Esophagus muscularis mucosa (tissue), 4 donors: ENCODE results near the gene CLCF1. TPM values are rescaled to one million over a fixed set of nuclear protein-coding genes. Genes with fewer than 3 reads are reported as not detected.

Experiments
- DNase-seq: peaks from one replicate; pipeline ENCODE4 v3.0.0-alpha.2; 2017; ENCODE audit errors: extremely low spot score
- H3K27ac ChIP-seq, 4 donors: fragments of 200-600 bp; sonication (generic); replicated peaks in 1 of 4; 1 replicate in 3 of 4; 2 replicates in 1 of 4; pipeline ENCODE4 v1.5.1; 2016 to 2019; ENCODE audit warnings: mild to moderate bottlenecking in 1 of 4
- H3K27me3 ChIP-seq, 4 donors: fragments of 200-600 bp; sonication (generic); one replicate each; pipeline versions ENCODE4 v1.5.1 to v1.6.0; 2016 to 2019
- H3K36me3 ChIP-seq, 4 donors: fragments of 200-600 bp; sonication (generic); one replicate each; pipeline ENCODE4 v1.5.1; 2016 to 2019
- H3K4me1 ChIP-seq, 4 donors: fragments of 200-600 bp; sonication (generic); one replicate each; pipeline ENCODE4 v1.5.1; 2016 to 2019
- H3K4me3 ChIP-seq, 4 donors: fragments of 200-600 bp; sonication (generic); 1 replicate in 2 of 4; 2 replicates in 2 of 4; pipeline ENCODE4 v1.5.1; 2016 to 2019; ENCODE audit warnings: mild to moderate bottlenecking in 4 of 4, moderate library complexity in 1 of 4
- H3K9me3 ChIP-seq, 4 donors: fragments of 200-600 bp; sonication (generic); 1 replicate in 3 of 4; 2 replicates in 1 of 4; pipeline ENCODE4 v1.5.1; 2016 to 2019
- EP300 ChIP-seq: sonication (generic); formaldehyde crosslinking; IDR thresholded peaks from one replicate; pipeline ENCODE4 v1.6.1; 2017; ENCODE audit warnings: antibody characterized with exemption
- POLR2A ChIP-seq: fragments of 450-650 bp; IDR thresholded peaks from one replicate; pipeline ENCODE4 v1.6.1; 2017; ENCODE audit warnings: antibody characterized with exemption, moderate library complexity, mild to moderate bottlenecking, low read depth
- POLR2AphosphoS5 ChIP-seq, 2 donors: sonication (generic); formaldehyde crosslinking; IDR thresholded peaks; one replicate each; pipeline ENCODE4 v1.6.1; 2017; ENCODE audit warnings: antibody characterized with exemption in 2 of 2
- WGBS: methylation state at CpG from one replicate; pipeline ENCODE4 v1.1.5; 2018; 5-methylcytosine and 5-hydroxymethylcytosine counted together
- intact Hi-C: fragments of 100-400 bp; cut with DNase I; formaldehyde crosslinking; loops from one replicate; pipeline ENCODE4 v1.15.1; 2023
- total RNA-seq, 4 donors: library from RNA; depleted of rRNA; stranded (reverse); fragments of >200 nt; gene quantifications; one replicate each; pipeline versions ENCODE4 v1.1.0 to v1.2.1, GENCODE V29; 2016
- TF ChIP-seq, protein P1 (sequence below), 3 experiments: fragments of 200-600 bp in 2 of 3; fragments of 450-650 bp in 1 of 3; sonication (generic) in 2 of 3; IDR thresholded peaks; one replicate each; pipeline ENCODE4 v1.5.1; 2017 to 2019; ENCODE audit warnings: antibody characterized with exemption in 3 of 3, mild to moderate bottlenecking in 2 of 3, moderate library complexity in 1 of 3

Gene CLCF1
- total RNA-seq, 4 donors from 2014 or later = 8.3 to 28.3 (median 11.8) TPM

DNA sequence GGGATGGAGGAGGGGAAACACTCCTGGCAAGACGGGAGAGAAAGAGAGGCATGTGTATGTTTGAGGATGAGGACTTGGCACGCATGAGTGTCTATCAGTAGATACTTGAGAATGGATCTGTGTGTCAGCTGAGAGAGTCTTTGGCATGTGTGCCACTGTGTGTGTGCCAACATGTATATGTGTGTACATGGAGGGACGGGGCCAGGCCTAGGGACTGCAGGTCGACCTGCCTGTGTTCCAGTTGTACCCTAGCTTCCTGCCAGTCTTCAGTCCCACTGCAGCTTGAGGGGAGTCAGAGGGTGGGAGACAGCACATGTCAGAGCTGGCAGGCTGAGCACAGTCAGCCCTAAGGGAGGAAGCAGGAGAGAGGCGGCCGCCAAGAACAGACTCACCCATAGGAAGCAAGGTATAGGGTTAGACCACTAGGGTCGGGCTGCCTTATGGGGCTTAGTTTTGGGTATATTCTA, 5.6 kb downstream of the CLCF1 start:
- peak overlapping the region; percentile 83 to 99 (median 98) for H3K27ac ChIP-seq
- intact Hi-C loops = no loop called here
- no peak for DNase-seq
- no peak overlapping the region for H3K4me3 ChIP-seq
- no peaks in the 10 kb centered on the region for H3K27me3 ChIP-seq
- peaks cover 49 to 83% (median 77%) of the 10 kb centered on the region in 4 donors for H3K4me1 ChIP-seq
- no peaks in the 10 kb centered on the region for H3K9me3 ChIP-seq
- 66% methylated on average over 7 of the region's 7 CpGs for WGBS
- H3K36me3 ChIP-seq = peaks cover 0 to 16% (median 13%) of the 10 kb centered on the region in 4 donors
- no peak for TF ChIP-seq POLR2AphosphoS5 (IDR thresholded peaks at IDR 0.05)
- TF ChIP-seq, protein P1, sequence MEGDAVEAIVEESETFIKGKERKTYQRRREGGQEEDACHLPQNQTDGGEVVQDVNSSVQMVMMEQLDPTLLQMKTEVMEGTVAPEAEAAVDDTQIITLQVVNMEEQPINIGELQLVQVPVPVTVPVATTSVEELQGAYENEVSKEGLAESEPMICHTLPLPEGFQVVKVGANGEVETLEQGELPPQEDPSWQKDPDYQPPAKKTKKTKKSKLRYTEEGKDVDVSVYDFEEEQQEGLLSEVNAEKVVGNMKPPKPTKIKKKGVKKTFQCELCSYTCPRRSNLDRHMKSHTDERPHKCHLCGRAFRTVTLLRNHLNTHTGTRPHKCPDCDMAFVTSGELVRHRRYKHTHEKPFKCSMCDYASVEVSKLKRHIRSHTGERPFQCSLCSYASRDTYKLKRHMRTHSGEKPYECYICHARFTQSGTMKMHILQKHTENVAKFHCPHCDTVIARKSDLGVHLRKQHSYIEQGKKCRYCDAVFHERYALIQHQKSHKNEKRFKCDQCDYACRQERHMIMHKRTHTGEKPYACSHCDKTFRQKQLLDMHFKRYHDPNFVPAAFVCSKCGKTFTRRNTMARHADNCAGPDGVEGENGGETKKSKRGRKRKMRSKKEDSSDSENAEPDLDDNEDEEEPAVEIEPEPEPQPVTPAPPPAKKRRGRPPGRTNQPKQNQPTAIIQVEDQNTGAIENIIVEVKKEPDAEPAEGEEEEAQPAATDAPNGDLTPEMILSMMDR (IDR thresholded peaks at IDR 0.05) = no peak
- TF ChIP-seq EP300 = no peak
- no peak for TF ChIP-seq POLR2A

DNA sequence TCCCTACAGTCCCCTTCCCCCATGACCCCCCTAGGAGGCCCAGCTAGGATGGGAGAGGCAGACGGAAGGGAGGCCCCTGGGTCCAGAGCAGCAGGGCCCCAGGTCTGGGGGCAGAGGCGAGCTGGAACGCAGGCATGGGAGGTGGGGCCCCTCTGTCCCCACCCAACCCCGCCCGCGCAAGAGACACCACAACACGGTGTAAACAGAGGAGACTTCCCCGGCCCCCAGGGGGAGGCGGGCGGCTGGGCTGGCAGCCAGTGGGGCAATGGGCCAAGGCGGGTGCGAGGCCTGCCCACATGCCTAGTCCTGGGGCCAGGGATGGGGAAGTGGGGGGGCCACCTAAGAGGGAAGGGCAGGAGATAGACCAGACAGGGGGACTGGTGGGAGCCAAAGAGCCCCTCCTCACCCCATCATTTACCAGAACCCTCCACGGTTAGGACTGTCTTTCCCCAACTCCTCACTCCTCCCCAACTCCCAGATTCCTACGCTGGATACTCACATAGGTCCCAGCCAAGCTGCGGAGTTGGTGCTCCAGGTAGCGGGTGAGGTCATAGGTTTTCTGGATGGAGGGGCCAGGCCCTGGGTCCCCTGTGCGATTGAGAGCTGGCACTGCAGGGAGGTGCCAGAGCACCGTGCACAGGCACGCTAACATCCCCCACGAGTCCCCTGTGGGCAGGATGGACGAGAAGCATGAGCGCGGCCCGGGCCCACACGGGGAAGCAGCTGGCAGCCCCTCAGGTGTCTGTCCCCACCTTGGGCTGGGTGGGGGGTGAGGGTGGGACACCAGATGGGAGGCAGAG, 6.2 kb downstream of the CLCF1 start:
- Histone ChIP-seq H3K9me3 (no peaks in the 10 kb centered on the region), H3K27ac (peak overlapping the region; percentile 83 to 99 (median 98)), H3K4me1 (peaks cover 48 to 80% (median 73%) of the 10 kb centered on the region in 4 donors), H3K4me3 (peak overlapping the region; percentile 8 to 28 (median 20)), H3K27me3 (no peaks in the 10 kb centered on the region), H3K36me3 (peaks cover 0 to 16% (median 13%) of the 10 kb centered on the region in 4 donors)
- 41% methylated on average over 10 of the region's 25 CpGs for WGBS
- DNase-seq = no peak
- peak in 1 of 2 donors; percentile 33 for TF ChIP-seq POLR2AphosphoS5 (IDR thresholded peaks at IDR 0.05)
- TF ChIP-seq EP300 = peak; percentile 21
- no peak for TF ChIP-seq POLR2A
- intact Hi-C loops = no loop called here

DNA sequence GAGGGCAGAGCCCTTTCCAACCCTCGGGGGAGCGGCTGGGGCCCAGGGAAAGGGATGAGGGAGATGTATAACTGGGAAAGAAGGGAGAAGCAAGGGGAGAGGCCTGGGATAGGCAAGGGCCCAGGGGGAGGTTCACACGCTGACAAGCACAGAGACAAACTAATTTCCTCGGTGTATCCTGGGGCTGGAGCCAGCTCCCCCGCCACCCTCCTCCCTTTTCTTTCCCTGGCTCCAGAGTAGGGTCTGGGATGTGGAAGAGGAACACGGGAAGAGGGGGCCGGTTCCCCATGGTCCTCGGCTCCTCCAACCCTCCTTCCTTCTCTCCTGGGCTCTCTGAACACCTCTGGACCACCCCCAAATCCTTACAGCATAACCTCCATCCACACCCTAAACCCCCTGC, 6.9 kb downstream of the CLCF1 start:
- Histone ChIP-seq H3K4me3 (peak overlapping the region; percentile 8 to 28 (median 20)), H3K9me3 (no peaks in the 10 kb centered on the region), H3K36me3 (peaks cover 0 to 16% (median 13%) of the 10 kb centered on the region in 4 donors), H3K27ac (peak overlapping the region; percentile 83 to 99 (median 98)), H3K4me1 (peaks cover 42 to 74% (median 67%) of the 10 kb centered on the region in 4 donors), H3K27me3 (no peaks in the 10 kb centered on the region)
- peak in 1 of 2 donors; percentile 22 for TF ChIP-seq POLR2AphosphoS5 (IDR thresholded peaks at IDR 0.05)
- TF ChIP-seq, protein P1 (IDR thresholded peaks at IDR 0.05) = no peak
- 17% methylated on average over 8 of the region's 8 CpGs for WGBS
- intact Hi-C loops = no loop called here
- DNase-seq = no peak

DNA sequence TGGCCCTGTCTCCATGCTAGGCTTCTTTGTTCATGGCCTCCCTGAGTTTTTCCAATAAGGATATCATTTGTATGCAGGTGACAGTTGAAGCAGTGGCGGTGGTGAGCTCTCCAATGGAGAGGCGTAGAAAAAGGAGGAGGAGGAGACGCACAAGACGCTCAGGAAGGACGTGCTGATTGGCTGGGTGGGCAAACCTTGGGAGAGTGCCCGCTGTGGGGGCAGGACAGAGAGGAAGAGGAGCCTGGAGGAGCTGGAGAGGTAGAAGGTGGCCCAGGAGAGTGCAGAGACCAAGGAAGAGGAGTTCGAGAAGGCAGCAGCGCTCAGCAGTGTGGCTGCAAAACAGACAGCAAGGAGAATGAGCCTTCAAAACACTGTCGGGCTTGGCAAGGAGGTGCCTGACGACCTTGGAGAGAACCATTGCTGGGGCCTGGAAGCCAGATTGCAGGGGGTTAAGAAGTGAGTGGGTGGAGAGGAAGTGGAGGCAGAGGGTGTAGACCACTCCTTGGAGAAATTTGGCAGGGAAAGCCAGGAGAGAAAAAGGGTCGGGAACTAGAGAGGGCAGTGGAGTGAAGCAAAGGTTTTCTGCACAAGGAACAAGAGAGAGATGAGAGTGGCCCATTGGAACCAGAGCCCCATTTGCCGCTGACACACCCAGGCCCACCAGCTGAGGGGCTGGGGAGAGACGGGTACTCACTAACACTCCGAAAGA, 7.5 kb downstream of the CLCF1 start:
- Histone ChIP-seq H3K9me3 (no peaks in the 10 kb centered on the region), H3K4me3 (peak overlapping the region in 3 of 4 donors; percentile 8 to 20 (median 8)), H3K36me3 (peaks cover 0 to 16% (median 13%) of the 10 kb centered on the region in 4 donors), H3K27me3 (no peaks in the 10 kb centered on the region), H3K4me1 (peaks cover 36 to 67% (median 61%) of the 10 kb centered on the region in 4 donors), H3K27ac (peak overlapping the region; percentile 83 to 99 (median 98))
- 59% methylated on average over 14 of the region's 14 CpGs for WGBS
- no peak for DNase-seq
- no peak for TF ChIP-seq POLR2A
- TF ChIP-seq EP300 = no peak
- TF ChIP-seq POLR2AphosphoS5 (IDR thresholded peaks at IDR 0.05) = no peak
- TF ChIP-seq, protein P1 (IDR thresholded peaks at IDR 0.05) = no peak
- intact Hi-C loops = no loop called here
